NB4 (cell line): ENCODE results near the gene MAMLD1.

Source experiments
- POLR2A ChIP-seq: IDR thresholded peaks from 2 replicates; pipeline ENCODE4 v1.6.1; 2011; ENCODE audit warnings: mild to moderate bottlenecking; ENCODE audit not compliant: insufficient read length; ENCODE audit errors: extremely low read depth
- TF ChIP-seq, protein P1 (sequence below): IDR thresholded peaks from 2 replicates; pipeline ENCODE4 v1.6.1; 2011; ENCODE audit warnings: low read depth, low read length

DNA sequence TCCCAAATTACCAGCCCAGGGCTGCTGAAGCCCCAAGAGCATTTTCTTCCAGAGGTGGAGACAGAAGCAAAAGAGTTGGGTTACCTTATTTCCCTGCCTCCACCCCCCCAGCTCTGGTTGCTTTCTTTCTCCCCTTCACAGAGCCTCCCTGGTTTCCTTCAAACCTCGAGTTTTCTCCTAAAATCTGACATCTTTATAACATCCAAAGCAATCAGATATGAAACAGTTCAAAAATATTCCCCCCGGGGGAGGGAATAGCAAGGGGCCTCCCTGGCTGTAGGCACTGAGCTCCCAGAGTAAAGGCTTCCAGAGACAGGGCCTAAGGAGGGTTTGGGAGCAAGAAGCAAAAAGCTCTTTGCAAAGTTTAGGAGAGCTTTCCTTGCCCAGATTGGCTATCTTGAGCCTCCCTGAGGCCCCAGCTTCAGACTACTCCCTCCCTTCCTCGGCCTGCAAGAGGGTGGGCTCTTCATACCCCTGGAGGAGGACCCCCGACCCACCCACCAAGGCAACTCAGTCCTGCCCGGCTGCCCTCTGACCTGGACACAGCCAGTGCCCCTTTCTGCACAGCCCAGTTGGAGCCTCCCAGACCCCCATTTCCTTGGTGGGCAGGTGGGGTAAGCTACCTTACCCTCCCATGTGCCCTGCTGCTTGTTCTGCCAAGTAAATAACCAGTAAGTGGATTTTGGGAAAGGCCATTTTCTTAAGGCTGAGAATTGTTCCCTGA is 7.6 kb downstream of the MAMLD1 start:
- TF ChIP-seq, protein P1, sequence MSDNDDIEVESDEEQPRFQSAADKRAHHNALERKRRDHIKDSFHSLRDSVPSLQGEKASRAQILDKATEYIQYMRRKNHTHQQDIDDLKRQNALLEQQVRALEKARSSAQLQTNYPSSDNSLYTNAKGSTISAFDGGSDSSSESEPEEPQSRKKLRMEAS: no peak
- TF ChIP-seq POLR2A: no peak
